ENCODE results near the gene SNX9.

SNX9 gene

DNA sequence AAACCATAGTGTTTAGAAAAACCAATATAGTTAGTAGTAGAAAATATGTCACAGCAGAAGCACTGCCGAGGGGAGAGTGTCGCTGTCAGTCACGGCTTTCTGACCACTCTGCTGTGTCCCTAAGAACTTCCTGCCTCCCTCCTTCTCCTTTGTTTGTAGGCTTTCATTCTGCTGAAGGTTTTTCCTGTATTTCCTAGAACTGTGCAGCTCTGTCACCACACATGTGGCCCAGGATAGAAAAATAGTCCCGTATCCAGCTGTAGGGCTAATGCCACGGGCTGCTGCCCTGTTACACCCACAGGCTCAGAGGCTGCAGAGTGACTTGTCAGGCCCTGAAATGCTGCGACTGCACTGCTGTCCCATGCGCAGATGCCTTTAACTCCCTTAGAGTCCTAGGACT, 106.0 kb downstream of the SNX9 start:
- H3K4me1 ChIP-seq (ENCODE audit: control insufficient read depth, insufficient read depth, low read length), result no peaks in the 10 kb centered on the region
- no peak for TF ChIP-seq ZNF792 (tag by site-specific recombination; IDR thresholded peaks at IDR 0.05)
- TF ChIP-seq PRDM6 (tag by site-specific recombination; IDR thresholded peaks at IDR 0.05), result no peak
- no peak for TF ChIP-seq ZNF837 (tag by site-specific recombination; IDR thresholded peaks at IDR 0.05)
- no peak for TF ChIP-seq KLF17 (tag by site-specific recombination; IDR thresholded peaks at IDR 0.05)
- no peak overlapping the region for H3K27ac ChIP-seq (ENCODE audit: extremely low read depth, low read depth, low read length)
- no peak overlapping the region for H3K4me3 ChIP-seq (ENCODE audit: low read depth, low read length)
- ChIA-PET CTCF (no interaction called here), POLR2A (no interaction called here)
- no peaks in the 10 kb centered on the region for H3K9me3 ChIP-seq (ENCODE audit: control insufficient read depth, insufficient read depth, low read depth, low read length)
- H3K36me3 ChIP-seq (ENCODE audit: control insufficient read depth in 2 of 2, insufficient read depth in 1 of 2, low read length in 2 of 2), result peaks cover 35 to 90% of the 10 kb centered on the region in 2 experiments

DNA sequence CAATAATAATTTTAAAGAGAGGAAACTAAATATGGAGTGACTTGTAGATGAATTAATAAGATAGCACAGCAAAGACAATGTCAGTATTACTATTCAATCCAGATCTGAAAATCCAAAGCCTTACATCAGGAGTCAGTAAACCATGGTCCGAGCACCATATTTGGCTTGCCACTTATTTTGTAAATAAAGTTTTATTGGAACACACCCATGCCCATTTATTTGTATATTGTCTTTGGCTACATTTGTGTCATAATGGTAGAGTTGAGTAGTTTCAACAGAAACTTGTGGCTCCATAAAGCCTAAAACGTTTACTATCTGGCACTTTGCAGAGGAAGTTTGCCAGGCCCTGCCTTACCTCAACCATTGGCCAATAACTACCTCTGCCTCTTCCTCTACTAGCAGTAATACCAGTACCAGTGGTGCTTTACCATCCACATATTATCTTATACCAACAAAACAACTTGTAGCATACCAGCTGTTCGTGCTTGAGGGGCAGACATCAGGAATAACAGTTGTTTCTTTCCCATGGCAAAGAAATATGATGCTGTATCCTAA, 106.8 kb downstream of the SNX9 start:
- ChIA-PET POLR2A (no interaction called here), CTCF (no interaction called here)
- Histone ChIP-seq H3K9me3 (ENCODE audit: control insufficient read depth, insufficient read depth, low read depth, low read length) (no peaks in the 10 kb centered on the region), H3K27ac (ENCODE audit: extremely low read depth, low read depth, low read length) (no peak overlapping the region), H3K4me3 (ENCODE audit: low read depth, low read length) (no peak overlapping the region), H3K4me1 (ENCODE audit: control insufficient read depth, insufficient read depth, low read length) (no peaks in the 10 kb centered on the region), H3K36me3 (ENCODE audit: control insufficient read depth in 2 of 2, insufficient read depth in 1 of 2, low read length in 2 of 2) (peaks cover 31 to 86% of the 10 kb centered on the region in 2 experiments)
- TF ChIP-seq MYNN (tag by site-specific recombination; IDR thresholded peaks at IDR 0.05; ENCODE audit: borderline replicate concordance) (no peak), ZNF510 (tag by site-specific recombination; IDR thresholded peaks at IDR 0.05; ENCODE audit: insufficient replicate concordance) (no peak), ZNF121 (tag by site-specific recombination; IDR thresholded peaks at IDR 0.05) (no peak), ZNF274 (IDR thresholded peaks at IDR 0.05; ENCODE audit: low read length) (no peak), ZNF274 (tag by site-specific recombination; IDR thresholded peaks at IDR 0.05; ENCODE audit: borderline replicate concordance) (no peak), ZNF624 (tag by site-specific recombination; IDR thresholded peaks at IDR 0.05) (no peak), HOXD13 (CRISPR knock-in tag; IDR thresholded peaks at IDR 0.05; ENCODE audit: borderline replicate concordance) (no peak), ZFP37 (tag by site-specific recombination; IDR thresholded peaks at IDR 0.05) (no peak), BCL11A (tag by site-specific recombination; IDR thresholded peaks at IDR 0.05; ENCODE audit: low read depth) (no peak), ZNF785 (tag by site-specific recombination; IDR thresholded peaks at IDR 0.05) (no peak), ZIC2 (tag by site-specific recombination; IDR thresholded peaks at IDR 0.05) (no peak), ZFHX2 (tag by site-specific recombination; conservative IDR thresholded peaks at IDR 0.05) (no peak), ZNF514 (tag by site-specific recombination; IDR thresholded peaks at IDR 0.05) (no peak), ZNF175 (tag by site-specific recombination; IDR thresholded peaks at IDR 0.05) (no peak), TCF7L2 (IDR thresholded peaks at IDR 0.05; ENCODE audit: borderline replicate concordance, low read depth, low read length) (no peak), ZEB2 (tag by site-specific recombination; IDR thresholded peaks at IDR 0.05) (no peak), KLF10 (tag by site-specific recombination; IDR thresholded peaks at IDR 0.05) (no peak), ZNF544 (tag by site-specific recombination; IDR thresholded peaks at IDR 0.05) (no peak)
- TF ChIP-seq, protein P1, sequence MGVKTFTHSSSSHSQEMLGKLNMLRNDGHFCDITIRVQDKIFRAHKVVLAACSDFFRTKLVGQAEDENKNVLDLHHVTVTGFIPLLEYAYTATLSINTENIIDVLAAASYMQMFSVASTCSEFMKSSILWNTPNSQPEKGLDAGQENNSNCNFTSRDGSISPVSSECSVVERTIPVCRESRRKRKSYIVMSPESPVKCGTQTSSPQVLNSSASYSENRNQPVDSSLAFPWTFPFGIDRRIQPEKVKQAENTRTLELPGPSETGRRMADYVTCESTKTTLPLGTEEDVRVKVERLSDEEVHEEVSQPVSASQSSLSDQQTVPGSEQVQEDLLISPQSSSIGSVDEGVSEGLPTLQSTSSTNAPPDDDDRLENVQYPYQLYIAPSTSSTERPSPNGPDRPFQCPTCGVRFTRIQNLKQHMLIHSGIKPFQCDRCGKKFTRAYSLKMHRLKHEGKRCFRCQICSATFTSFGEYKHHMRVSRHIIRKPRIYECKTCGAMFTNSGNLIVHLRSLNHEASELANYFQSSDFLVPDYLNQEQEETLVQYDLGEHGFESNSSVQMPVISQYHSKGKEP (tag by site-specific recombination; IDR thresholded peaks at IDR 0.05), result no peak
- TF ChIP-seq, protein P2, sequence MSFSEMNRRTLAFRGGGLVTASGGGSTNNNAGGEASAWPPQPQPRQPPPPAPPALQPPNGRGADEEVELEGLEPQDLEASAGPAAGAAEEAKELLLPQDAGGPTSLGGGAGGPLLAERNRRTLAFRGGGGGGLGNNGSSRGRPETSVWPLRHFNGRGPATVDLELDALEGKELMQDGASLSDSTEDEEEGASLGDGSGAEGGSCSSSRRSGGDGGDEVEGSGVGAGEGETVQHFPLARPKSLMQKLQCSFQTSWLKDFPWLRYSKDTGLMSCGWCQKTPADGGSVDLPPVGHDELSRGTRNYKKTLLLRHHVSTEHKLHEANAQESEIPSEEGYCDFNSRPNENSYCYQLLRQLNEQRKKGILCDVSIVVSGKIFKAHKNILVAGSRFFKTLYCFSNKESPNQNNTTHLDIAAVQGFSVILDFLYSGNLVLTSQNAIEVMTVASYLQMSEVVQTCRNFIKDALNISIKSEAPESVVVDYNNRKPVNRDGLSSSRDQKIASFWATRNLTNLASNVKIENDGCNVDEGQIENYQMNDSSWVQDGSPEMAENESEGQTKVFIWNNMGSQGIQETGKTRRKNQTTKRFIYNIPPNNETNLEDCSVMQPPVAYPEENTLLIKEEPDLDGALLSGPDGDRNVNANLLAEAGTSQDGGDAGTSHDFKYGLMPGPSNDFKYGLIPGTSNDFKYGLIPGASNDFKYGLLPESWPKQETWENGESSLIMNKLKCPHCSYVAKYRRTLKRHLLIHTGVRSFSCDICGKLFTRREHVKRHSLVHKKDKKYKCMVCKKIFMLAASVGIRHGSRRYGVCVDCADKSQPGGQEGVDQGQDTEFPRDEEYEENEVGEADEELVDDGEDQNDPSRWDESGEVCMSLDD (tag by site-specific recombination; IDR thresholded peaks at IDR 0.05), result no peak
- TF ChIP-seq, protein P3, sequence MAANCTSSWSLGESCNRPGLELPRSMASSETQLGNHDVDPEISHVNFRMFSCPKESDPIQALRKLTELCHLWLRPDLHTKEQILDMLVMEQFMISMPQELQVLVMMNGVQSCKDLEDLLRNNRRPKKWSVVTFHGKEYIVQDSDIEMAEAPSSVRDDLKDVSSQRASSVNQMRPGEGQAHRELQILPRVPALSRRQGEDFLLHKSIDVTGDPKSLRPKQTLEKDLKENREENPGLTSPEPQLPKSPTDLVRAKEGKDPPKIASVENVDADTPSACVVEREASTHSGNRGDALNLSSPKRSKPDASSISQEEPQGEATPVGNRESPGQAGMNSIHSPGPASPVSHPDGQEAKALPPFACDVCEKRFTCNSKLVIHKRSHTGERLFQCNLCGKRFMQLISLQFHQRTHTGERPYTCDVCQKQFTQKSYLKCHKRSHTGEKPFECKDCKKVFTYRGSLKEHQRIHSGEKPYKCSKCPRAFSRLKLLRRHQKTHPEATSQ (tag by site-specific recombination; IDR thresholded peaks at IDR 0.05), result no peak

Measured in HEK293 (cell line).